Adrenal gland (tissue), 5 donors: ENCODE results near the gene TBPL2.

Source experiments
- CTCF ChIP-seq, 6 experiments: fragments of 450-650 bp in 4 of 6; fragments of 200-600 bp in 2 of 6; sonication (generic) in 1 of 6; IDR thresholded peaks; 1 replicate in 5 of 6; 2 replicates in 1 of 6; pipeline versions ENCODE4 v1.5.1 to v1.8.0; 2016 to 2021; ENCODE audit warnings: antibody characterized with exemption in 6 of 6, mild to moderate bottlenecking in 2 of 6, moderate library complexity in 1 of 6
- POLR2A ChIP-seq, 2 donors: fragments of 450-650 bp; IDR thresholded peaks; one replicate each; pipeline ENCODE4 v1.6.1; 2017; ENCODE audit warnings: antibody characterized with exemption in 2 of 2, mild to moderate bottlenecking in 2 of 2, moderate library complexity in 1 of 2
- donor health status: DM: no; HTN: no; CAD: no.

- TF ChIP-seq POLR2A (IDR thresholded peaks at IDR 0.05) (no peak), CTCF (IDR thresholded peaks at IDR 0.05) (no peak)
Measured at GRCh38 chr14:55381040-55381439, 59.4 kb downstream of the TBPL2 start.
